ENCODE results near the gene BTD.

- TF ChIP-seq GABPA (IDR thresholded peaks at IDR 0.05 in 1 of 2, conservative IDR thresholded peaks at IDR 0.05 in 1 of 2) (no peak), CTCF (IDR thresholded peaks at IDR 0.05; ENCODE audit: low read depth, low read length, missing input control) (no peak), HNF4A (conservative IDR thresholded peaks at IDR 0.05) (no peak), ATF3 (IDR thresholded peaks at IDR 0.05) (no peak), JUND (IDR thresholded peaks at IDR 0.05) (no peak), RAD21 (IDR thresholded peaks at IDR 0.05) (no peak), MAX (IDR thresholded peaks at IDR 0.05) (no peak), REST (IDR thresholded peaks at IDR 0.05) (no peak), YY1 (IDR thresholded peaks at IDR 0.05) (no peak), SP1 (IDR thresholded peaks at IDR 0.05) (no peak), FOXA1 (IDR thresholded peaks at IDR 0.05) (no peak), RXRA (IDR thresholded peaks at IDR 0.05) (no peak)
Measured at GRCh38 chr3:15623535-15624440, 22.2 kb downstream of the BTD start.

Measured in liver (tissue), 3 donors.